Activated T-cell treated with anti-CD3 and anti-CD28 coated beads, Interleukin-2, amount 50 U/mL, for 72 hours (primary cell): ENCODE results near the gene CHD5. TPM values are rescaled to one million over a fixed set of nuclear protein-coding genes. Genes with fewer than 3 reads are reported as not detected.

Experiments used
- ATAC-seq, 2 donors: fragments of 150-1000 bp; cut with Tn5 transposase; replicated peaks in 1 of 2; 2 replicates each; pipeline ENCODE4 v1.10.0; 2021; ENCODE audit warnings: moderate library complexity in 2 of 2, mild to moderate bottlenecking in 1 of 2
- DNase-seq, 2 donors: peaks; one replicate each; pipeline ENCODE4 v3.0.0; 2021 to 2022; ENCODE audit warnings: mixed read lengths in 1 of 2
- H3K27ac Mint-ChIP-seq: one replicate; pipeline ENCODE4 v1.8.0; 2022; ENCODE audit warnings: mild to moderate bottlenecking, moderate library complexity, mixed read lengths
- H3K27me3 Mint-ChIP-seq: one replicate; pipeline ENCODE4 v1.8.0; 2022; ENCODE audit warnings: low read depth, mixed read lengths
- H3K36me3 Mint-ChIP-seq, 2 donors: one replicate each; pipeline ENCODE4 v1.8.0; 2022; ENCODE audit warnings: mixed read lengths in 2 of 2, mild to moderate bottlenecking in 1 of 2; ENCODE audit not compliant: insufficient read depth in 2 of 2
- H3K4me1 Mint-ChIP-seq: one replicate; pipeline ENCODE4 v1.8.0; 2022; ENCODE audit warnings: low read depth, mixed read lengths
- H3K4me3 Mint-ChIP-seq, 2 donors: one replicate each; pipeline ENCODE4 v1.8.0; 2022; ENCODE audit warnings: mild to moderate bottlenecking in 2 of 2, mixed read lengths in 2 of 2, moderate library complexity in 2 of 2
- H3K9me3 Mint-ChIP-seq, 2 donors: one replicate each; pipeline ENCODE4 v1.8.0; 2022; ENCODE audit warnings: mixed read lengths in 2 of 2
- total RNA-seq, 2 donors: library from RNA; stranded (reverse); gene quantifications; one replicate each; pipeline ENCODE4 v1.2.3, GENCODE V29; 2022

CHD5 gene
- total RNA-seq, 2 donors from 2014 or later, result 0.16 to 0.31 TPM

DNA sequence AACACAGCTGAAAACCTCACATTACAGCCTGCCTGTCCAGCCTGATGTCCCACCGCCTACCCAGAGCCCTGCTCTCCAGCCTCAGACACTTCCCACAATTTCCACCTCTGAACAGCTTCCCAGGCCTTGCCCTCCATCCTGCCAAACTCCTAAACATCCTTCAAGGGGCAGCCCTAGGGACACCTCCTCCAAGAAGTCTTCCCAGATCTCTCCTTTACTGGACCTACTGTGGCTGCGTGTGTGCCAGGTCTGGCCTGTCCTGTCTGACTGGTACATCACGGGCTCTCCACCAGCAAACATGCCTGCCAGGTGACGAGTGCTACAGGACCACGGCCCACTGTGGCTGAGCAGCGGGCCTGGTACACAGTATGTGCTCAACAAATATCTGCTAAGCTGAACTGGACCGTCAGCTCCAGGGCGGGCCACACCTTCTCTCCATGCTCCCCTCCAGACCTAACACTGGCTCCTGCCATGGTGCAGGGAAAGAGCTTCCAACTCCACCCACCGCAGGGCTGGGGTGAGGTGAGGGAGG lies 28.8 kb downstream of the CHD5 start:
- Mint-ChIP-seq H3K36me3 (no peaks in the 10 kb centered on the region), H3K4me1 (peaks cover 8% of the 10 kb centered on the region), H3K27ac (no peak overlapping the region), H3K4me3 (no peak overlapping the region), H3K9me3 (no peaks in the 10 kb centered on the region), H3K27me3 (peaks cover 7% of the 10 kb centered on the region)
- DNase-seq, result no peak
- no peak for ATAC-seq

DNA sequence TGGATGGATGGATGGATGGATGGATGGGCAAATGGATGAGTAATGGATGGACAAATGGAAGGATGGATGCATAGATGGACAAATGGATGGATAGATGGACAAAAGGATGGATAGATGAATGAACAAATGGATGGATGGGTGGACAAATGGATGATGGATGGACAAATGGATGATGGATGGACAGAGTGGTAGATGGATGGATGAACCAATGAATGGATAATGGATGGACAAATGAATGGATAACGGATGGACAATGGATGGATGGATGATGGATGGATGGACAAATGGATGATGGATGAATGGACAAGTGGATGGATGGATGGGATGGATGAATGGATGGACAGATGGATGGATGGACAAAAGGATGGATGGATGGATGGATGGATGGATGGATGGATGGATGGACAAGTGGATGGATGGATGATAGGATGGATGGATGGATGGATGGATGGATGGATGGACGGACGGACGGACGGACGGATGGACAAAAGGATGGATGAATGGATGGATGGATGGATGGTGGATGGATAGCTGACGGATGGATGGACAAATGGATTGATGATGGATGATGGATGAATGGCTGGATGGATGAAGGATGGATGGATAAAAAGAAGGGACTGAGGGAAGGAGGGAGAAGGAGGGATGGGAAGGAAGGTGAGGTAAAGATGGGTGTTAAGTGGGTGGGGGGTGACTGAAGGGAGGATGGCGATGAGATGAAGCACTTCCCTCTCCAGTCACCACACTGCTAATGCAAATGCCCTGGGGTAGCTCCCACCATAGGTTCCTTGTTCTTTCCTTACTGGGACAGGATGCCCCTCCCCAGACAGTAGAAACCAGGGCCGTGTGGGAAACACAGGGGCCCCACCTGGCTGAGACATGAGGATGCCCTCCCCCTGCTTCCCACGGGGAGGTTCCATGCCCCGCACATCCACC lies 29.8 kb downstream of the CHD5 start:
- DNase-seq (no peak), ATAC-seq (no peak)
- Mint-ChIP-seq H3K27ac (no peak overlapping the region), H3K4me1 (peaks cover 8% of the 10 kb centered on the region), H3K4me3 (no peak overlapping the region), H3K27me3 (peaks cover 7% of the 10 kb centered on the region), H3K36me3 (no peaks in the 10 kb centered on the region), H3K9me3 (no peaks in the 10 kb centered on the region)

DNA sequence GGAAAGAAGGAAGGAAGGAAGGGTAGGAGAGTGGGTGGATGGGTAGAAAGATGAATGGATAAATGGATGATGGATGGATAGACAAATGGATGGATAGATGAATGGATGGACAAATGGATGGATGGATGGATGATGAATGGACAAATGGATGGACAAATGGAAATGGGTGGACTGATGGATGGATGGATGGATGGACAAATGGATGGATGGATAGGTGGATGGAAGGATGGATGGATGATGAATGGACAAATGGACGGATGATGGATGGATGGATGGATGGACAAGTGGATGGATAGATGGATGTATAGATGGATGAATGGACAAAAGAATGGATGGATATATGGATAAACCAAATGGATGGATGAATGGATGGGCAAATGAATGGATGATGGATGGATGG lies 30.5 kb downstream of the CHD5 start:
- H3K9me3 Mint-ChIP-seq, result no peaks in the 10 kb centered on the region
- no peak for ATAC-seq
- H3K4me1 Mint-ChIP-seq, result peaks cover 8% of the 10 kb centered on the region

DNA sequence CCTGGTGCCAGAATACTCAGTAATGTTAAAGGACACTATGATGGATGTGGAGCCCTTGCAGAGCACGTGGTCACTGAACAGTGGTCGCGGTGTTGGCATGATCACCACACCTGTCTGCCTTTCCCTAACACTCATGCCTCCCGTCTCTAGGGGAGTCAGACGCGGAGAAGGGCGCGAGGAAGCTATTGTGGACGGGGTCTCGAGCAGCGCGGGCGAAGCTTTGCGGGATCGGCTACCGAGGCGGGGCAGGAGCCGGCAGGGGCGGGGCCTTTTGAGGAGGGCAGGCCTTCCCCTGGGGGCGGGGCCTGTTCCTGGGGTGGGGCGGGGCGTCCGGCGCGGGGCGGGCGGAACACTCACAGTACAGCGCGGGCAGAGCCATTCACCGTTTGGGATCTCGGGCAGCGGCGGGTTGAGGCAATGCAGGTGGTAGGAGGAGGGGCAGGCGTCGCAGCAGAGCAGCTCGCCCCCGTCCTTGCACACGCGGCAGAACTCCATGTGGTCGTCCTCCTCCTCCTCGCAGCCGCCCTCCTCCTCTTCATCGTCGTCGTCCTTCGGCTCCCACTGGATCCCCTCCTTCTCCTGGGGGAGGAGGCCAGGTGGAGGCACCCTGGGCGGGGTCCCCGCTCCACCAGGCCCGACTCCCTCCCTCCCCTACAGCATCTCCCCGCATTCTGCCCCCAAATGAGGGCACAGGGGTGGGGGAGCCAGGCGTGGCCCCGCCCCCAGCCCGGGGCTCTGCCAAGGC lies 31.5 kb downstream of the CHD5 start:
- DNase-seq, result peak; percentile 67 to 71
- Mint-ChIP-seq H3K9me3 (no peaks in the 10 kb centered on the region), H3K4me1 (peaks cover 8% of the 10 kb centered on the region), H3K4me3 (peak overlapping the region; percentile 68), H3K36me3 (no peaks in the 10 kb centered on the region), H3K27ac (no peak overlapping the region), H3K27me3 (peaks cover 7% of the 10 kb centered on the region)
- peak; percentile 89 for ATAC-seq

More for the DNA sequence above, 30.5 kb downstream of the CHD5 start:
- H3K27me3 Mint-ChIP-seq, result peaks cover 7% of the 10 kb centered on the region
- DNase-seq, result no peak
- no peak overlapping the region for H3K27ac Mint-ChIP-seq
- no peaks in the 10 kb centered on the region for H3K36me3 Mint-ChIP-seq
- no peak overlapping the region for H3K4me3 Mint-ChIP-seq

DNA sequence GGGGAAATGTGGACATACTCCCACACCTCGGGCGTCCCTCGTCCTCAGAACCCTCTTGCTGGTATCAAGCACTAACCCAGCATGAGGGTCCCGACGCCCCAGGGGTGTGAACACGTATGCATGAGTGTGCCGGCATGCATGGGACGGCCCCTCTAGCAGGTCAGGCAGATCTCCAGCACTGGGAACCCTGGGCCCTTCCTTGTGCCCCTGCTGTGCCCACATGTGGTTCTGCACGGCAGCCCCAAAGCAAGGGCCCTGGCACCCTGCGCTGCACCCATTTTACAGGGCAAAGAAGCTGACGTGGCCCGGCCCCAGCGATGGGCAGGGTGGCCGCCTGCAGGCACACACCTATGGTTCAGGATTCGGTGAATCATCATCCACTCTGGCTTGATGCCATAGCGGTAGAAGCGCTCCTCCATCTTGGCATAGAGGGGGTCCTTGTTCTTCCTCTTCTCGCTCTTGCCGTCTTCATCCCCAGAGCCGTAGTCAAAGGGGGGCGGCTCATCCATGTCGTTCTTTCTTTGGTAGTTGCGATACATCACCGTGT lies 34.2 kb downstream of the CHD5 start:
- no peak for DNase-seq
- Mint-ChIP-seq H3K27me3 (peaks cover 7% of the 10 kb centered on the region), H3K4me1 (peaks cover 8% of the 10 kb centered on the region), H3K4me3 (no peak overlapping the region), H3K9me3 (no peaks in the 10 kb centered on the region), H3K27ac (no peak overlapping the region), H3K36me3 (no peaks in the 10 kb centered on the region)
- no peak for ATAC-seq

DNA sequence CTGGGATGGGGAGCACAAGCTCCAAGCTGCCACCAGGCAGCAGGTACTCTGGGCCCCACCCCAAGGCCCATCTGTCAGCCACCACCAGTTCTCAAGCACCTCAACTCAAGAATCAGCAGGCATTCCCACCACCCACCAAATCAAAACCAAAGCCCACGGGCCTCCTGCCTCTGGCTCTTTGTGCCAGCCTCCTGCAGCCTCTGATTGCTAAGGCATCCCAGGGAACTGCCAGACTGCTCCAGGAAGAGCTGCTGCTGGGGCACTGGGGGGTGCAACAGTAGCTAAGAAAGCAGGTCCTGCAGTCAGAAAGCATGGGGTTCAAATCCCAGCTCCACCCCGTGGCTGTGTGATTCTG lies 34.7 kb downstream of the CHD5 start:
- Mint-ChIP-seq H3K4me3 (no peak overlapping the region), H3K27ac (no peak overlapping the region), H3K27me3 (peaks cover 7% of the 10 kb centered on the region), H3K9me3 (no peaks in the 10 kb centered on the region), H3K4me1 (peaks cover 8% of the 10 kb centered on the region), H3K36me3 (no peaks in the 10 kb centered on the region)
- DNase-seq, result no peak
- ATAC-seq, result no peak

DNA sequence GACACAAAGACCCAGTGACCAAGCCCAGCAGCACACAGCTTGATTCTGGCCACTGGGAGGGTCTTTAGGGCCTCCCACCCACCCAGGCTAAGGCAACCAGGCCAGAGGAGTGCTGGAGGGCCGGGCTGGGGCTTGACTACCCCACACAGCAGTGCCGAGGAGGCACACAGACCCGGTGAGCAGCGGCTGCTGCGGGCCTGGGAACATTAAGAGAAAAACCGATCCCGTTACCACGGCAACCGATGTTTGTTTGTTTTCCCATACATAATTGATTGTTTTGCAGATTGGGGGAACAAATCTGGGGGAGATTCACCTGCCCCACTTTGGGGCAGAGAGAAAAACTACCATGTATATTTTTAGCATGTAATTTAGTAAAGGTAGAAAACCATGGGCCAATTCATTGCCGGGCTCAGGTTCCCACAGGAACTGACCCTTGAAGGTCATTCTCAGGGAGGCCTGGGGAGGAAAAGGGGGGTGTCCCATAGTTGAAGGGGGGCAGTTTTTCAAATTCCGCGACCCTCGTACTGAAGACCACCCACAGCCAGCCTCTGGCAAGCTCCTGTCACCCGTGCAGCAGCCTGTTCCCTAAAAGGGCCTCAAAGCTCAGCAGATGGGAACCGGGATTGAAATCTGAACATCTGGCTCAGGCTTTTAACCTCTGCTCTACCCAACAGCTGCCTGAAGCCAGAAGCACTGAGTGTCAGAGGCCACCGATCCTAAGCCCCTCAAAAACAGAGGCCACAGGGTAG lies 35.3 kb downstream of the CHD5 start:
- Mint-ChIP-seq H3K9me3 (no peaks in the 10 kb centered on the region), H3K4me3 (no peak overlapping the region), H3K27me3 (peaks cover 7% of the 10 kb centered on the region), H3K36me3 (no peaks in the 10 kb centered on the region), H3K27ac (no peak overlapping the region), H3K4me1 (peaks cover 8% of the 10 kb centered on the region)
- DNase-seq, result no peak
- ATAC-seq, result no peak

DNA sequence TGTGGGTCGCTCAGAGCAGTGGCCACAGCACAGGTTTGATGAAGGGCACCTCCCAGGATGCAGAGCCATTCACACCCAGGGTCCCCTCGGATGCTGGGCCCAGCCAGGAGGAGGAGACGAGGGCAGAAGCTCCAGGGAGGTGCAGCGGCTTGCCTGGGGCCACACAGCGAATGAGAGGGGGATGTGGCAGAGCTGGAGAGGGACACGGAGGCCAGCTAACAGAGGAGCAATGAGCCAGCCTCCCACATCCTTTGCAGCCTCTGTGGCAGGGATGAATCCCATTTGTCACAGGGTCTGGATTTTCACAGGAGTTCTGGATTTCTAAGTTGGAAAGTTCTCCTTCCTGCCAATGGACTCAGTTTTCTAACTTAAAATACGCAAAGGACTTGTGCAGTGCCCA lies 35.9 kb downstream of the CHD5 start:
- no peak overlapping the region for H3K27ac Mint-ChIP-seq
- no peaks in the 10 kb centered on the region for H3K36me3 Mint-ChIP-seq
- no peaks in the 10 kb centered on the region for H3K9me3 Mint-ChIP-seq
- ATAC-seq (no peak), DNase-seq (no peak)
- no peak overlapping the region for H3K4me3 Mint-ChIP-seq
- H3K4me1 Mint-ChIP-seq, result peaks cover 8% of the 10 kb centered on the region
- peaks cover 7% of the 10 kb centered on the region for H3K27me3 Mint-ChIP-seq

DNA sequence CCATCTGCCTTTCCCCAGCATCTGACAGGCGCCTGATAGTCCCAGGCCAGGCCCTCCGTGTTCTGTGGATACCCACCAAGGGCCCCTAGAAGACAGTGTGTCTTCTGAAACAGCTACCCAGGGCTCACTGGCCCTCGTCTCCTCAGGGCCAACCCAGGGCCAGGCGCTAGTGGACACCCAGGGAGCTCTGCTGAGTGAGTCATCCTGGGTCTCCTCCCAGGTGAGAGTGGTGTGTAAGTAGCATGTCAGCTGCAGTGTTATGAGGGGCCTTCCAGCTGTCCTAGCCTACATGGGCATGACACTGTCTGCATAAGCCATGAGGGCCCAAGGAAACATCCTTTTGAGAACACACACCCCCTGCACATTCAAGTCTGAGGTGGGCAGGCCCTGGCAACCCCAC lies 36.7 kb downstream of the CHD5 start:
- no peak for DNase-seq
- peaks cover 6% of the 10 kb centered on the region for H3K4me1 Mint-ChIP-seq
- no peak overlapping the region for H3K27ac Mint-ChIP-seq

DNA sequence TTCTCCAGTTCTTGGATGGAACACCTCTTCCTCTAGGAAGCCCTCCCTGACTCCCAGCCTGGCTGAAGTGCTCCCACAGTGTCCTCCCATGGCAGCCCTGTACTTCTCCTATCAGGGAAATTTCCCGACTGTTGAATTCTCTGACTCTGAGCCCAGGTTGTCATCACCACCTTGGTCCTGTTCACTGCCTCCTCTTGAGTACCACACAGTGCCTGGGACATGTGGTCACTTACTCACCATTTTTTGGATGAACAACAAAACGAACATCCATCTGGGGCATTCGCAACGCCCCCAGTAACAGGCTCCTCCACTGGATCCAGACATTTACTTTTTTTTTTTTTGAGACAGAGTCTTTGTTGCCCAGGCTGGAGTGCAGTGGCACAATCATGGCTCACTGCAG lies 37.4 kb downstream of the CHD5 start:
- Mint-ChIP-seq H3K4me3 (no peak overlapping the region), H3K9me3 (no peaks in the 10 kb centered on the region), H3K36me3 (no peaks in the 10 kb centered on the region), H3K27me3 (no peaks in the 10 kb centered on the region), H3K4me1 (no peaks in the 10 kb centered on the region), H3K27ac (no peak overlapping the region)
- DNase-seq (no peak), ATAC-seq (no peak)

More for the DNA sequence above, 36.7 kb downstream of the CHD5 start:
- no peak for ATAC-seq
- Mint-ChIP-seq H3K9me3 (no peaks in the 10 kb centered on the region), H3K36me3 (no peaks in the 10 kb centered on the region), H3K27me3 (peaks cover 6% of the 10 kb centered on the region), H3K4me3 (no peak overlapping the region)

DNA sequence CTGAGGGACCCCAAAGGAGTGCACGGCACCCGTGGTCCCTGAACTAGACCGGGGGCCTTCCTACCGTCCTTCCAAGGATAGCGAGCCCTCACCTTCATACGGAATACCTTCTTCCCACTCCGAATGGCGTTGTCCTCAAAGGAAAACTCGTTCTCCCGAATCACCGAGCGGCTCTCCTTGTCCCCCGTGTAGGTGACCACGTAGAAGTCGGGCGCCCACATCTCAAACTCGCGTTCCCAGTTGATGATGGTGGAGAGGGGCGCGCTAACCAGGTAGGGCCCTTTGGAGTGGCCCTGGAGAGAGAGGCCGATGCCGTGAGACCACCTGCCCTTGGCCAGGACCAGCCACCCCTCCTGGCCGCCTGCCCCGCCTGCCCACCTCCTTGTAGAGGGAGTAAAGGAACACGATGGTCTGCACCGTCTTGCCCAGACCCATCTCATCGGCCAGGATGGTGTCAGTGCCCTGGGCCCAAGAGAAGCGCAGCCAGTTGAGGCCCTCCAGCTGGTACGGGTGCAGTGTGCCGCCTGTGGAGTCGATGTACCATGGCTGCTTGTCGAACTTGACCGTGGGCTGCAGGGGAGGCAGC lies 38.0 kb downstream of the CHD5 start:
- no peak overlapping the region for H3K4me3 Mint-ChIP-seq
- H3K27me3 Mint-ChIP-seq, result no peaks in the 10 kb centered on the region
- no peaks in the 10 kb centered on the region for H3K36me3 Mint-ChIP-seq
- H3K4me1 Mint-ChIP-seq, result no peaks in the 10 kb centered on the region
- H3K9me3 Mint-ChIP-seq, result no peaks in the 10 kb centered on the region
- no peak overlapping the region for H3K27ac Mint-ChIP-seq
- no peak for ATAC-seq
- no peak for DNase-seq

DNA sequence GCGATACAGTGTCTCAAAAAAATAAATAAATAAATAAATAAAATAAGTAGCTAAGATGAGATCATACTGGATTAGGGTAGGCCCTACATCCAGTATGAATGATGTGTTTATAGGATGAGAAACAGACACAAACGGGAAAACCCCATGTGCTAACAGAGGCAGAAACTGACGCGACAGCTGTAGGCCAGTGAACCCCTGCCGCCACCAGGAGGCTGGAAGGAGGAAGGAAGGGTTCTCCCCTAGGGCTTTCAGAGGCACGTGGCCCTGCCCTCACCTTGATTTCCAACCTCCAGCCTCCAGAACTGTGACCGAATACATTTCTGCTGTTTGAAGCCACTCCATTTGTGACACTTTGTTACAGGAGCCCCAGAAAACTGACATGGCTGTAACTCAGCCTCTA lies 38.5 kb downstream of the CHD5 start:
- no peak overlapping the region for H3K27ac Mint-ChIP-seq
- peak; percentile 43 to 45 for DNase-seq

More for the DNA sequence above, 38.5 kb downstream of the CHD5 start:
- Mint-ChIP-seq H3K36me3 (no peaks in the 10 kb centered on the region), H3K4me3 (no peak overlapping the region), H3K4me1 (no peaks in the 10 kb centered on the region), H3K9me3 (no peaks in the 10 kb centered on the region), H3K27me3 (no peaks in the 10 kb centered on the region)
- peak; percentile 69 to 73 for ATAC-seq
